M059J (cell line): ENCODE measurements around the gene INPP4A. TPM values are rescaled to one million over a fixed set of nuclear protein-coding genes. Genes with fewer than 3 reads are reported as not detected.
"Not testable (repeated sequence)": the region's sequence is repeated elsewhere in the genome, so short reads cannot be mapped to it uniquely, and the experiment has no call there.

Experiments used
- DNase-seq: peaks from one replicate; pipeline ENCODE4 v3.0.0-alpha.2; 2012; ENCODE audit warnings: low read depth
- total RNA-seq: library from RNA; depleted of rRNA; stranded (reverse); fragments of >200 nt; shearing (Covaris generic); gene quantifications from 2 replicates; pipeline ENCODE4 v1.2.3, GENCODE V29; 2014; rRNA removed

The INPP4A gene
- 10.2 and 14.3 TPM in 2 replicates for total RNA-seq

DNA sequence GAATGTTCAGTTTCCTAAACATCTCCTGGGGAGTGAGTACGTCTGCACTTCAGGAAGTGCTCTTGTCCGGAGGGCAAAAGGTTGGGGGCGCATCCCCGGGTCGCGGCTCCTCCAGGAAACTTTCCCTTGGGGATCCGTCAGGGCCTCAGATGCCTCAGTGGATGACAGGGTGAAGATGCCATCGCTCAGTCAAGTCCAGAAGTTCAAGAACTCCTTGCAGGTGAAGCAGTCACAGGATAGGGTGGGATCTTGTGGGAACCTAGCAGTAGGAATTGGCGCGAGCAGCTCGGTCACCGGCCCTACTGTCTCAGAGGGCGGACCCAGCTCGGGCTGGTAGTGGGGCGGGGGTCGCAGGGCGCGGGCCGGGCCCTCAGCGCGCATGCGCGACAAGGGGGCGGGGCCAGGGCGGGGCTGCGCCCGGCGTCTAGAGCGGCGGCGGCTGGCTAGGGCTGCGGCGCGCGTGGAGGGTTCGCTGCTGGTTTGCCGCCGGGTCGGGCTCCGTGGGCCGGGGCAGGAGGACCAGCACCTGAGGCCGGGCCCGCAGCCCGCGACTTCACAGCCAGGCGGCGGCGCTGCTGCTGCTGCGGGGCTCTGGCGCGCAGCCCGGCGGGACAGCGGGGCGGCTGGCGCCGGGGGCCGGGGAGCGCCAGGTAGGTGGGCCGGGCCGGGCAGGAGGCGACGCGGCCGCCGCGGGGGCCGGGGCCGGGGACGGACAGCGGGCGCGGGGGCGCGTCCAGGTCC is at the start of gene INPP4A:
INPP4A (plus strand) TSS at position 423 of the 741 bp plus-strand sequence. CDS start 75,191 bp downstream, outside the sequence.
- DNase-seq, result peak; percentile 62

DNA sequence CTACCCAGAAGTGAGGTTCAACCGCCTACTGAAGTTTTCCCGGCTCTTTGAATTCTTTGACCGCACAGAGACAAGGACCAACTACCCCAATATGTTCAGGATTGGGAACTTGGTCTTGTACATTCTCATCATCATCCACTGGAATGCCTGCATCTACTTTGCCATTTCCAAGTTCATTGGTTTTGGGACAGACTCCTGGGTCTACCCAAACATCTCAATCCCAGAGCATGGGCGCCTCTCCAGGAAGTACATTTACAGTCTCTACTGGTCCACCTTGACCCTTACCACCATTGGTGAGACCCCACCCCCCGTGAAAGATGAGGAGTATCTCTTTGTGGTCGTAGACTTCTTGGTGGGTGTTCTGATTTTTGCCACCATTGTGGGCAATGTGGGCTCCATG is 48.7 kb upstream of the INPP4A start:
- no peak for DNase-seq

DNA sequence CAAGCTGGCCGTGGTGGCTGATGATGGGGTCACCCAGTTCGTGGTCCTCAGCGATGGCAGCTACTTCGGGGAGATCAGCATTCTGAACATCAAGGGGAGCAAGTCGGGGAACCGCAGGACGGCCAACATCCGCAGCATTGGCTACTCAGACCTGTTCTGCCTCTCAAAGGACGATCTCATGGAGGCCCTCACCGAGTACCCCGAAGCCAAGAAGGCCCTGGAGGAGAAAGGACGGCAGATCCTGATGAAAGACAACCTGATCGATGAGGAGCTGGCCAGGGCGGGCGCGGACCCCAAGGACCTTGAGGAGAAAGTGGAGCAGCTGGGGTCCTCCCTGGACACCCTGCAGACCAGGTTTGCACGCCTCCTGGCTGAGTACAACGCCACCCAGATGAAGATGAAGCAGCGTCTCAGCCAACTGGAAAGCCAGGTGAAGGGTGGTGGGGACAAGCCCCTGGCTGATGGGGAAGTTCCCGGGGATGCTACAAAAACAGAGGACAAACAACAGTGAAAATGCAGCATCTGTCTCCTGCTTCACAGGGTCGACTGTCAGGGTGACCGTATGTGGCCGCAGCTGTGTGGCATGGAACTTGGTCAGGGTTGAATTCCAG is 47.8 kb upstream of the INPP4A start:
- DNase-seq, result no peak

DNA sequence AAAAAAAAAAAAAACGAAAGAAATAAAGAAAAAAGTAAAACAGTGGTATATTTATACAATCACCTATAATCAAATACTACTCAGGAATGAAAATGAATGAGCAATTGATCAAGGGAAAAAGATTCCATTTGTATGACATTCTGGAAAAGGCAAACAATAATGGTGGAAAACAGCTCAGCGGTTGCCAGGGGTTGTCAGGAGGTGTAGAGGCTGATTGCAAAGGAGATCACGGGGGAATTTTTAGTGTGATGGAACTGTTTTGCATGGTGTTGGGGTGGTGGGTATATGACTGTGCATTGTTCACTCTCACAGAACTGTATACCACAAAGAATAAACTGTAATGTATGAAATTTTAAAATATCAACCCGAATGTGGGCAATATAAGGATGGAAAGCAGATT is 45.5 kb upstream of the INPP4A start:
- no peak for DNase-seq

DNA sequence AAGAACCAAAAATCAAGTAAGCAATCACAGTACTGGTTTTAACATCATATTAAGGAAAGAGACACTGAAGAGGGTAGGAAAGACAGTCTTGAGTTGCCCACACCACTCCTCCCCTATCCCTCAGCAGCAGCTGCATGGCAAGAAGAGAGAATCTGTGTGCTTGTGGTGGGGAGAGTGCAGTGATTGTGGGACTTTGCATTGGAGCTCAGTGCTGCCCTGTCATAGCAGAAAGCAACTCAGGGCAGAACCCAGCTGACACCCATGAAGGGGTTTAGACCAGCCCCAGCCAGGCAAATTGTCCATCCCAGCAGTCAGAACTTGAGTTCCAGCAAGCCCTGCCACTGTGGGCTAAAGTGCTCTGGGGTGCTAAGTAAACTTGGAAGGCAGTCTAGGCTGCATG is 40.8 kb upstream of the INPP4A start:
- no peak for DNase-seq

DNA sequence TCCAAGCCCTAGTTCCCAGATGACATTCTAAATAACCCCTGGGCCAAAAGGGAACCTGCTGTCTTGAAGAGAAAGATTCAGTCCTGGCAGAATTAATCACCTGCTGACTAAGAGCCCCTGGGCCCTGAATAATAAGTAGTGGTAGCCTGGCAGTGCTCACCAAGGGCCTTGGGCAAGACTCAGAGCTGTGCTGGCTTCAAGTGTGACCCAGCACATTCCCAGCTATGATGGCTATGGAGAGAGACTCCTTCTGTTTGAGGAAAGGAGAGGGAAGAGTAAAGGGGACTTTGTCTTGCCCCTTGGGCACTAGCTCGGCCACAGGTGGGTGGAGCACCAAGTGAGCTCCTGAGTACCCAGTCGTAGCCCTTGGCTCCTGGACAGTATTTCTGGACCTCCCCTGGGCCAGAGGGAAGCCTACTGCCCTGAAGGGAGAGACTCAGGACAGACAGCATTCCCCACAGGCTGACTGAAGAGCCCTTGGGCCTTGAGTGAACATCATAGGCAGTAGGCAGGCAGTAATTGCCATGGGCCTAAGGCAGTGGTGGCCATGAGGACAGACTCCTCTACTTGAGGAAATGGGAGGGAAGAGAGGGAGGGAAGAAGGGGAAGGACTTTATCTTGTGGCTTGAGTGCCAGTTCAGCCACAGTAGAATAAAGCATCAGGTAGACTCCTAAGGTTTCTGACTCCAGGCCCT is 40.0 kb upstream of the INPP4A start:
- peak; percentile 51 for DNase-seq

DNA sequence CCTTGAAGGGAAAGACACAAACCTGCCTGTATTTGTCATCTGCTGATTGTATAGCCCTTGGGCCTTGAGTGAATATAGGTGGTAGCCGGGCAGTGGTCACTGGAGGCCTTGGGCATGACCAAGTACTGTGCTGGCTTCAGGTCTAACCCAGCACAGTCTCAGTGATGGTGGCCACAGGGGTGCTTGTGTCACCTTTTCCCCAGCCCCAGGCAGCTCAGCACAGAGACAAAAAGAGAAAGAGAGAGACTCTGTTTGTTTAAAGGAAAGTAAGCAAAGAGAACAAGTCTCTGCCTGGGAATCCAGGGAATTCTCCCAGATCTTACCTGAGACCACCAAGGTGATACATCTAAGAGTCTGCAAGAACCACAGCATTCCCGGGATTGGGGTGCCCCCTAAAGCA is 39.4 kb upstream of the INPP4A start:
- DNase-seq, result no peak

DNA sequence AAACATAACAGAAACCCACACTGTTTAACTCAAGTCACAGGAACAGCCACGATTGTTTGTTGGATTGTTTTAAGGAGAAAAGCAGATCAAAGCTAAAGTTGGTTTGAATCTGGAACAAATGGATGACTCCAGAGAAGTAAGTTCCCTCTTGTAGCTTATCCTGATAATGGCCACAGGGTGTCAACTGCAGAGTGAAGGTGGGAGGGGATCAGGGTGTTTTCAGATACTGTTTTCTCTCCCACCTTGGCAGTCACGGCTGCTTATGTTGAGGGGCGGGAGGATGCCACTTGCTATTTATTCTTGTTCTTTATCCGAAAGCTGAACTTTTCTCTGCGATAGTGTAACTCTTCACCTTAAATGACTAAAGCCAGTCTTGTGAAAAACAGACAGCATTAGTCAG is 36.5 kb upstream of the INPP4A start:
- DNase-seq, result no peak

DNA sequence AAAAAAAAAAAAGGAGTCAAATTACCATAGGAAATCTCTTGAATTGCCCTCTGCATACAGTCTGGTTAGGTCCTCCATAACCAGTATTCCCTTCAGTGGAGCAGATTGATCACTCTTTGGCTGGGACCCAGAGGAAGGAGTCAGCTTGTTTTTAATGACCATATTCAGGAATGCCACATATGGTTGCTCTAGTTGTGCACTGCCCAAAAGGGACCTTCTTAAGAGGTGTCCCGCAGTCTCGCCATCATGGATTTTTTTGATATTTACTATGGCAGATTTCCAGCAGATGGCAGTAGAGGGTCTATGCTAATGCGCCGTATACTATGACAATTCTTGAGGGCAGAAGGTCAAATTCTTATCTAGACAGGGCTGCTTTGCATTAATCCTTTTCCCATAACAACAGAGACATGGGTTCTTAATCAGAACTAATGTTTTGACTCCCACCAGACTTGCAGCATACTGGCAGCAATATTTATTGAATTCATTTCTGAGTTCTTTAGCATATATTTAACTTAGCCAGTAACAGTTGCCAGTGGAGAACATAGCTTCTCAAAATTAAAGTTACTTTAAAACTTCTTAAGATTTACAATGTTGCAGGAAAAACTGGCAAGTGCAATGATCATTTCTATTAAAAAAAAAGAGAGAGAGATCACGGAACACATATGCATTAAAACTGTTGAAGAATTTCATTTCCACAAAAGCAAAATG is 31.8 kb upstream of the INPP4A start:
- peak; percentile 61 for DNase-seq

DNA sequence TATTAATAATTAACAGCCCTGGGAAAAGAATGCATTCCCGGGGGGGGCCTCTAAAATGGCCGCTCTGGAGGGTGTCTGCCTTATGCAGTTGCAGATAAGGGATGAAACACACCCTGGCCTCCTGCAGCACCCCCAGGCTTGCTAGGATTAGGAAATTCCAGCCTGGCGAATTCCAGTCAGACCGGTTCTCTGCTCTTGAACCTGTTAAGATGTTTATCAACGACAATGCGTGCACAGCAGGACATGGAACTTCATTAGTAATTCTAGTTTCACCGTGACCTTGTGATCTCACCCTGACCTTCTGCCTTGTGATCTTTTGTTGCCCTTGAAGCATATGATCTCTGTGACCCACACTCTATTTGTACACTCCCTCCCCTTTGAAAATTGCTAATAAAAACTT is 30.4 kb upstream of the INPP4A start:
- not testable (repeated sequence) for DNase-seq

DNA sequence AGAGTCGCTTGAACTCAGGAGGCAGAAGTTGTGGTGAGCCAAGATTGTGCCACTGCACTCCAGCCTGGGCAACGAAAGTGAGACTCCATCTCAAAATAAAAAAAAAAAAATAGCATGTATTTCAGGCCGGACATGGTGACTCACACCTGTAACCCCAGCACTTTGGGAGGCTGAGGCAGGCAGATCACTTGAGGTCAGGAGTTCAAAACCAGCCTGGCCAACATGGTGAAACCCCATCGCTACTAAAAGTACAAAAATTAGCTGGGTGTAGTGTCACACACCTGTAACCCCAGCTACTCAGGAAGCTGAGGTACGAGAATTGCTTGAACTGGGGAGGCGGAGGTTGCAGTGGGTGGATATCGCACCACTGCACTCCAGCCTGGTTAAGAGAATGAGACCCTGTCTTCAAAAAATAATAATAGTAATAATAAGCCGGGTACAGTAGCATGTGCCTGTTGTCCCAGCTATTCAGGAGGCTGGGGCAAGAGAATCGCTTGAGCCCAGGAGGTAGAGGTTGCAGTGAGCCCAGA is 28.9 kb upstream of the INPP4A start:
- DNase-seq, result not testable (repeated sequence)

DNA sequence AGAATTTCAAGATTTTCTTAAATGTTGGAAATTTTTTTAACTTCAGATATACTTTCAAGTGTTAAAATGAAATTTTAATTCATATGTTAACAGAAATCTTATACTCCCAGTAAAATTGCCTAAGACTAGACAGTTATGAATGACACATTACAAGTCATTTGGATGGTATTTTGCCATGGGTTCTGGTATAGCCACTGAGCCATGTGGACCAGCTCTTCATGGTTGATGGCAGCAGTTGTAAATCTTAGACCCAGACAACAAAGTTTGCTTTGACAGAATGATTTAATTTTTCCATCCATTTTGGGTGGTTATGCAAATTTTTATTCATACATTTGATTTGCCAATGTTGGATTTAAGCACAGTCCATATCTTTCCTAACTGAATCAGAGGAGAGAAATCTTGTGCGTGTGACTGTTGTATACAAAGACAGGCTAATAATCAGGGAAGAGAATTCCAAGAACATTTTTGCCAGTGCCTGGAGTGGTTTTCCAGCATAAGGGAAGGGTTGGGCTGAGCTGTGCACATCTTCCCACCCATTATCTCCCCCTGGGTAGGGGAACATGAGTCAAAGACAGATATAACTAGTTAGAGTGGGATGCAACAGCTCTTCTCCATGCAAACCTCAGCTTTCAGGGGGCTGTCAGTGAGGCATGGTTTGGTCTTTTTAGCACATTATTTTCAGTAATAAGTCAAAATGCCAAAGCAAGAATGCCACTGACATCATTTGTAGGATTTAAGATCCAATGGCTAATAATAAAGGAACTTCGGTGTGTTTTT is 28.1 kb upstream of the INPP4A start:
- DNase-seq, result no peak

DNA sequence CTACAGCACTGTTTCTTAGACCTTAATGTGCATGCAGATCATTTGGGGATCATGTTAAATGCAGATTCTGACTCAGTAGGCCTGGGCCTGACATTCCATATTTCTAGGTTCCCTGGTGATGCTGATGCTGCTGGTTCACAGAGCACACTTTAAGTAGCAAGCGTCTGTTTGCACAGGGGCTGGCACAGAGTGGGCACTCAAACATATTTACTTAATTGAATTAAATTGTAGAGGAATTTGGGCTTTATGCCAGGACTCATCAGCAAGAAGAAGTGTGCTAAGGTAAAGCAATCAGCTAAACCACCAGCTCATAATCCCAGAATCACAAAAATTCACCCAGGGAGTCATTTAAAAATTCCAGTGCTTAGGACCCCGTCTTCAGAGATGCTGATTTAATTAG is 25.1 kb upstream of the INPP4A start:
- no peak for DNase-seq

DNA sequence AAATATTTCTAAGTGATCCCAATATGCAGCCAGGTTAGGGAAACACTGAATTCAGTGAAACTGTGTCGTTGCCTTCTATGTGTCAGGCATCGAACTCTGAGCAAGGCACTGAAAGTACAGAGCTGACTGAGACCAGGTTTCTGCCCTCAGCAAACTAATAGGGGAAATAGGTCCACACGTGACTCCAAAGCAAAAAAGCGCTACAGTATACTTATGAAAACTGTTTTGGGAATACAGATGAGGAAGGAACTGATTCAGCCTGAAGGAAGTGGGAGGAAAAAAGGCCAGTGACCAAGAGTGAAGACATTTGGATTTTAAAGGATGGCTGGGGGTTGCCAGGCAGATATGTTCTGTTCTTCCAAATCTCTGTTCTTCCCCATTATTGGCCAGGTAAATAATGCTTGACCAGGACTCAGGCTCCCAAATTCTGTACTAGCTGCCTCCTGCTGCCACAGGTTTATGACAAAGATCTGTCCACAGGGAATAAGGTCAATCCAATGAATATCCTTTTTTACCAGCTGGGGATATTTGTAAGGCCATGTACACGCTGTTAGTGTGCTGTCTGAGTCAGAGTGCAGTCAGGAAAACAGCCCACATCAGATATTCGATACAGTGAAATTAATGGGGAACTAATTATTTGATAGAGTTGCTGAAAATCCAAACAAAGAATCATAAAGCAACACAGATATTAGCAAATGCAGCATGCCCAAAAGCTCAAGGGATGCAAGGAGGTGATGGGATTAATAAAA is 24.5 kb upstream of the INPP4A start:
- no peak for DNase-seq

DNA sequence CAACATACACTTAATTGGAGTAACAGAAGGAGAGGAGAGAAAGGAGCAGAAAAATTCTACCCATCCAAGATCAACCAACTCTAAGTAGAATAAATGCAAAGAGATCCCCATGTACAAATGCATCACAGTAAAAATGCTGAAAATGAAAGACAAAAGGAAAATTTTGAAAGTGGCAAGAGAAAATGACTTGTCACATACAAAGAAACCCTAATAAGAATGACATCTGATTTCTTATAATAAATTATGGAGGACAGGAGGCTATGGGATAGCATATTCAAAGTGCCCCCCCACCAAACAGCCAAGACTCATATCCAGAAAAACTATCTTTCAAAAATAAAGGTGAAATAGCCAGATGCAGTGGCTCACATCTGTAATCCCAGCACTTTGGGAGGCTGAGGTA is 22.2 kb upstream of the INPP4A start:
- DNase-seq, result no peak

DNA sequence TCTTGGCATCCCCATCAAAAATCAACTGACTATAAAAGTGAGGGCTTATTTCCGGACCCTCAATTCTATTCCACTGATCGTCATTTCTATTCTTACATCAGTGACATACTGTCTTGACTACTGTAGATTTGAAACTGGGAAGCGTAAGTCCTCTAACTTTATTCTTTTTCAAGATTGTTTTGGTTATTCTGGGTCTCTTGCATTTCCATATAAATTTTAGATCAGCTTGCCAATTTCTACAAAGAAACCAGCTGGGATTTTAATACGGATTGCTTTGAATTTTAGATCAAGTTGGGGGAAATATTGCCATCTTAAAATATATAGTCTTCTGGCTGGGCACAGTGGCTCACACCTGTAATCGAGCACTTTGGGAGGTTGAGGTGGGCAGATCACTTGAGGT is 17.9 kb upstream of the INPP4A start:
- no peak for DNase-seq

DNA sequence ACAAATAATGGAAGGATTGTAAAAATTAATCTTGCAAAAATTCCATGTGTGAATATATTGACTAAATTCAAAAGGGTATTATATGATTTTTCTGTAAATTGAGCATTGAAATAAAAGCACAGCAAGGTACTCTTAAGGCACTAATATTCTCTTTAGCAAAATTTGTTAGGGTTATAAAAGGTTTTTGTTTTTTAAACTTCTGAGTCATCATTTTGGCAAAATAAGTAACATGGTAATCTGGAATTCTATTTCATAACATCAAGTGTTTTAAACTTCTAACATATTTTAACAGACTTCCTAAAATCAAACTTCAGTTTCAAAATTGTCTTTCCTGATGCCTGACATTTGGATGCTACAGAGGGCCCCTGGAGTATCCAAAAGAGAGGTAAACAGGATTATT is 12.5 kb upstream of the INPP4A start:
- DNase-seq, result no peak

DNA sequence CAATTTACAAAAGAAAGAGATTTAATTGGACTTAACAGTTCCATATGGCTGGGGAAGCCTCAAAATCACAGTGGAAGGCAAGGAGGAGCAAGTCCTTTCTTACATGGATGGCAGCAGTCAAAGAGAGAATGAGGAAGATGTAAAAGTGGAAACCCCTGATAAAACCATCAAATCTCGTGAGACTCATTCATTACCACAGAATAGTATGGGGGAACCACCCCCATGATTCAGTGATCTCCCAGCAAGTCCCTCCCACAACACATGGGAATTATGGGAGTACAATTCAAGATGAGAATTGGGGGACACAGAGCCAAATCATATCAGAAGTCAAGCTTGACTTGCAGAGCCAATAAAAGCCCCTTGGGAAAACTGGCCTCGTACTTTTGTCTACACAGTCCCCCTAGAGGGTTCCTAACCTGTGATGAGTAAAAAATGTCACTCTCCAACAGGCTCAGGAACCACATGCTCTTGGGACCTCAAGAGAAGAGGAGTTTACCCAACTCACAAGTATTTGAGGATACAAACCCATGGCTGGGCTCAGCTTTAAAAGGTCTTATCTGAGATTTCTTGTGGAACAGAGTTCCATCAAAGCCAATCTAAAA is 11.2 kb upstream of the INPP4A start:
- no peak for DNase-seq

DNA sequence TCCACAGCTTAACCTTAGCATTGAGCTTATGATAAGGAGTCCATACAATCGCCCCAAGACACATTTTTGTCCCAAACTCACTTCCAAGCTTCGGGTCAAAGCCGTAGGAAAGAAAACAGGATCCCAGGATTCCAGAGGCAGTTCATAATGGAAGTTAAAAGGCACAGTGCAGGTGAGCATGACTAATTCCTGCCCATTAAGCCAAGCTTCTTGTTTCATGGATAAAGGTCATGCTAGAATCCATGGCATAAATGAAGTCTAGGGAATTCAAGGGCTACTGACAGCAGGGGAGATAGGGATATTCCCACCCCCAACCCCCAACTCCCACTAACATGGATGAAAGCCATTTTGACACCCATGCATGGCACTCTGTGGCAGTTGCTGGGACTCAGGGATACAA is 10.2 kb upstream of the INPP4A start:
- DNase-seq, result no peak

DNA sequence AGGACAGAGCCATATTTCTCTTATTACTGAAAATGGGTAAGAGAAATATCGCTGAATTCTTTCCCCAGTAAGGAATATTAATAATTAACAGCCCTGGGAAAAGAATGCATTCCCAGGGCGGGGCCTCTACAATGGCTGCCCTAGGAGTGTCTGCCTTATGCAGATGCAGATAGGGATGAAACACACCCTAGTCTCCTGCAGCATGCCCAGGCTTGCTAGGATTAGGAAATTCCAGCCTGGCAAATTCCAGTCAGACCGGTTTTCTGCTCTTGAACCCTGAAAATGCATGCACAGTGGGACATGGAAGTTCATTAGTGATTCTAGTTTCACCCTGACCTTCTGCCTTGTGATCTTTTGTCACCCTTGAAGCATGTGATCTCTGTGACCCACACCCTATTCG is 9.0 kb upstream of the INPP4A start:
- DNase-seq, result not testable (repeated sequence)
